HG02970 (cell line): ENCODE results near the gene EMC10.

Experiments used
- ATAC-seq: cut with Tn5 transposase; IDR thresholded peaks from one replicate; pipeline ENCODE4 v1.9.1; 2021; ENCODE audit warnings: mild to moderate bottlenecking, moderate library complexity, moderate number of reproducible peaks; ENCODE audit not compliant: unreplicated experiment, low FRiP score

Gene EMC10

GRCh38 chr19:50477751-50478515 is 1.6 kb downstream of the EMC10 start:
- no peak for ATAC-seq

DNA sequence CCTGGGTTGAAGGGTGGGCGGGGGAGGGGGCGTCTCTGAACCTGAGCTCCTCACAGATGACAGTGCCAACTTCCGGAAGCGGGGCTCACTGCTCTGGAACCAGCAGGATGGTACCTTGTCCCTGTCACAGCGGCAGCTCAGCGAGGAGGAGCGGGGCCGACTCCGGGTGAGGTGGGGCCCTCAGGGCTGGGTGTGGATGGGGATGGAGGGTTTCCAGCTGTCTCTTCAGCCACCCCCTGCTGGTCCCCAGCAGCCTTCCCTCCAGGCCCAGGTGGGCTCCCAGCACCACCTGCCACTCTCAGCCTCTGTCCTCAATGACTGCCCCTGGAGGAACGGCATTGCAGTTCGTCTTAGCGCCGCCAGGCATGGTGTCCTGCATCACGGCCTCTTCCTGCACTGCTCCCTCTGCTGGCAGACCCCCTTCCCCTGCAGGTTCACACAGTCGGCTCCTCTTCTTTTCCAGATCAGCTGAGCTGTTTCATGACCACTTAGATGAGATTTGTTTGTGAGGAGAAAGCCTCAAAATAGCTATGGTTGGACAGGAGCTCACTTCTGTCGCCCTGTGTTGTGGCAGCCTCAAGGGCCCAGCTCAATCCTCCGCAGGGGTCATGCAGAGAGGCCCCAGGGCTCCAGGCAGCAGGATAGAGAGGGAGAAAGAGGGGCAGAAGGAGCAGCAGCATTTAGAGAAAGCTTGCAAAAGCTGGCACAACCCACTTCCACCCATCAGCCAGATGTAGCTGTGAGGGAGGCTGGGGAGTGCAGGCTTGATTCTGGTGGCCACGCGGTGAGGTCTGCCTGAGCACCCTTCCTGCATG is 2.8 kb downstream of the EMC10 start:
- ATAC-seq = no peak

- no peak for ATAC-seq
These were observed 3.5 kb downstream of the EMC10 start for GRCh38 chr19:50479761-50480251.

- ATAC-seq = no peak
These were observed 4.2 kb downstream of the EMC10 start for GRCh38 chr19:50480281-50481111.

DNA sequence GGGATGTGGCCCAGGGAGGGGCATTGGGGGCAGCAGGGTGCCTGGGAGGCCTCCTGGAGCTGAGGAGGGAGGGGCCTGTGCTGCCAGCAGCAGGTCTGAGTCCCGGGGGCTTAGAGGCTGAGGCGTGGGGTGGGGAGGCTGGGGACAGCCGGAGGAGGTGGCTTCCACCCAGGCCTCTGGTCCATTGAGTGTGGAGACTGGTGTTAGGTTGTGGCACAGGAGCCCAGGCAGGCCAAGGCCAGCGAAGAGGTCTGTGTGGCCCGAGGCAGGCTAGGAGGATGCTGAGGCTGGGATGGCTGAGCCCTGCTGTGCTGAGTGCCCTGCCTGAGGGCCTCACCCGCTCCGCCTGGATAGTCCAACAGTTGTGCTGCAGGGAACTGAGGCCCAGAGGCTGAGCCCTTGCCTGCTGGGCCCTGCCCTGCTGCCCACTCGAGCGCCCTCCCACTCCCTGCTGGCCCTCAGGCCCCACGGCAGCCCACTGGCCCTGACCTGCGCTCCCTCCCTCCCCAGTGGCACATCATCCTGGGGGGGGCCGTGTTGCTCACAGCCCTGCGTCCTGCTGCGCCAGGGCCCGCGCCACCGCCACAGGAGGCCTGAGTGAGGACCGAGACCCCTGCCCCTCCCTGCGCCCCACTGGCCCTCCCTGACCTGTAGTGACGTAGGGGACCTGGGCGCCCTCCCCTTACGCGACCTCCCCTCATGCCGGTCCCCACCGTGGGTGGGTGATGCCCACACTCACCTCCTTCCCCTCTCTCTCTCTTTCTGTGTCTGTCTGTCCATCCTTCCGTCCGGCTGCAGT is 5.2 kb downstream of the EMC10 start:
- ATAC-seq = no peak

DNA sequence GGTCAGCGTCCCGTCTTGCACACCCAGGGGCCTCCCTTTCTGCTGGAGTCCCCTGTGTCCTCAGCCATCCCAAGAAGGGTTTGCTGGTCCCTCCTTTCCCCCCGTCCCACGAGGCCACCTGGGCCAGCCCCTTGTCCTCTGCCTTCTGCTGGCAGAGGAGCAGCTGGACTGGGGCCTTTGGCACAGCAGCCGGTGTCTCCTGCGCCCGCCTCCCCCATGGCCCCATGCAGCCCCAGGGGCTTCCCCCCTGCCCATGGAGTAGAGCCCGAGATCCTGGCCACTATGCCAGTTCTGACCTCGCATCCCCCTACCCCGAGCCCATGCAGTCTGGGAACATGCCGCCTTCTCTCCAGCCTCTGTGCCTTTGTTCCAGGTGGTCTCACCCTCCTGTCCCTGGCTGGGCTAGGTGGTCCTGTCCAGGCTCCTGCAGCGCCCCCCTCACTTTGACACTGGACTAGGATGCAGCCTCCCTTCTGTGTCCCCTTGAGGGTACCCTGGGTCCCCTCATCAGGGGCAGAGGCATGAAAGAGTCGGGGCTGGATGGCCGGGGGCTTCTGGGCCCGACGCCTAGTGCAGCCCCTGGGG is 6.1 kb downstream of the EMC10 start:
- no peak for ATAC-seq

DNA sequence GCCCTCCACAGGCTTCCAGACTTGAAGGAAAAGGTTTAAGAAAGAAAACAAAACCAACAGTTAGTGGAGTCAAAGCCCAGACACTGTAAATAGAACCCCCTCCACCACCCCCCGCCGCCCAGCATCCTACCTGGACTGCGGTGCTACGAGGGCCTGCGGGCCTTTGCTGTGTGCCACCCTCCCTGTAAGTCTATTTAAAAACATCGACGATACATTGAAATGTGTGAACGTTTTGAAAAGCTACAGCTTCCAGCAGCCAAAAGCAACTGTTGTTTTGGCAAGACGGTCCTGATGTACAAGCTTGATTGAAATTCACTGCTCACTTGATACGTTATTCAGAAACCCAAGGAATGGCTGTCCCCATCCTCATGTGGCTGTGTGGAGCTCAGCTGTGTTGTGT is 6.6 kb downstream of the EMC10 start:
- ATAC-seq = no peak

GRCh38 chr19:50485284-50485955 is 9.1 kb downstream of the EMC10 start:
- ATAC-seq = no peak

GRCh38 chr19:50486823-50487515 is 10.7 kb downstream of the EMC10 start:
- no peak for ATAC-seq

GRCh38 chr19:50488389-50489194 is 12.3 kb downstream of the EMC10 start:
- no peak for ATAC-seq

DNA sequence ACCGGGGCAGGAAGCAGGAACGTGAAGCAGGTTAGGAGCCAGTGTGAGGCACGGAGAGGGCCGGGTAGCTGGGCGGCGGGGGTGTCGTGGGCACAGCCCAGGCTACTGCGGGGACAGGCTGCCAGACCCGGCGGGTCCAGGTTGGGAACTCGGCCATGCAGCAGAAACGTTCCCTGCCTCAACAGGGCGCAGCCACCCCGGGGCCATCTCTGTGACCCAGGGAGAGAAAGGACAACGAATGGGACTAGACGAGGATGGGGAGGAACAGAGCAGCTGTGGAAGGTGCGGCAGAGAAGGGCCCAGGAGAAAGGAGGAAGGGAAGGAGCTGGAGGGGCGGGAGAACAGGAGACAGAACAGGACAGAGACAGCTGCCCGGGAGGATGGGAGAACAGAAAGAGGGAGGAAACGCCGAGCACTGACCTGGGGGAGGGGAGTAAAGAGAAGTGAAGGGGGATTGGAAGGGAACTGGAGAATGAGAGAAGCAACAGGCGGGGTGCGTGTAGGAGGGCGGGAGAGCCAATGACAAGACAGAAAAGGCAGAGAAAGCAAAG is 13.2 kb downstream of the EMC10 start:
- ATAC-seq = no peak

DNA sequence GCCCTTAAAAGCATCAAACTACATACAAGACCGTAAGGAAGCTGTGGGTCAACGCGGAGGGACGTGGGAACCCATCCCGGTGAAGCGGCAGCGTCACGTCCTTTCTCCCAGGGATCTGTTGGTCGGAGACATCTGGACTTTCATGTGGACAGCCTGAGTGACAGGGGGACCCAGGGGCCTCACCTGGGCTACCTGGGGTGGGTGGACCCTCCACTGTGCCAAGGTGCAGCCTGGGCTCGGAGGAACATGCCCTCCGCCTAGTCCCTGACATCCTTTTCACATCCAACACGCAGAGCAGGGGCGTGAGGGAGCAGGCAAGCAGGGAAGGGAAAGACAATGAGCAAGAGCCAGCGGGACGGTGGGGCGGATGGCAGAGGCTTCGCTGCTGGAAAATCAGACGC is 14.1 kb downstream of the EMC10 start:
- no peak for ATAC-seq

DNA sequence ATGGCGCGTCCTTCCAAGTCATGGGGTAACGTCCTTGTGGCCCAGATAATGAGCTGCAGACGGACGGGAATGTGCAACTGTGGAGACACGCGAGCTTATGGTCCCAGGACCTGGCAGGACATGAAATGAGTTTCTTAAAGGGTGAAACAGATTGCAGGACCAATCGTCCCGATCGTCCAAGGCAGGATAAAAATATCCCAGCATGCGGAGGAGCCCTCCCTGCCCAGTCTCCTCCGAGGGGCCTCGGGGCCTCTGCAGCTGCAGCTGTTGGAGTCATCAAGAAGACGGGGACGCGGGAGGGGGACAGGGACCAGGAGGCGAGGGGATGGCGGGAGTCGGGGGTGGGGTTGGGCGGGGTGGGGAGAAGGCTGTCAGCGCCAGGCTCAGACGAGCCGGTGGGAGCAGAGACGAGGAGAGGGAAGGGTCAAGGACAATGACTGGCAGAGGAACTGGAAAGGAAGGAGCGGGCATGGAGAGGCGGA is 14.7 kb downstream of the EMC10 start:
- no peak for ATAC-seq

- ATAC-seq = no peak
These were observed 16.2 kb downstream of the EMC10 start for GRCh38 chr19:50492303-50493052.

DNA sequence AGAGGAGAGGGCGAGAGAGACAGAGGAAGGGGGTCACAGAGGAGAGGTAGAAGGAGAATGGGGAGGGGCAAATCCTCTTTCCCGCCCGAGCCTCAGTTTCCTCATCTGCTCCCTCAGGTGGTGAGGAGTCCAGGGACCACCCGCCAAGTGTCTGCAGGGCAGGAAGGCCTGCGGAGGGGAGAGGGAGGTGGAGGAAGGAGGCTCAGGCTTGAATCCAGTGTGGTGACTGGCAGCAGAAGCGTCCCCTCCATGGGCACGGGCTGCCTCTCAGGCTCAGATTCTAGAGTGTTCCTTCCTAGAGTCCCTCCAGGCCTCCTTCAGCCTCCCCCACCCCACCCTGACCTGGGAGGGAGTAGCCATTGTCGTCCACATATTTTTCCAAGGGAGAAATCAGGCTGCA is 16.9 kb downstream of the EMC10 start:
- no peak for ATAC-seq

- ATAC-seq = no peak
These were observed 18.1 kb downstream of the EMC10 start for GRCh38 chr19:50494186-50495019.
